ENCODE results near the gene AVEN. TPM values are rescaled to one million over a fixed set of nuclear protein-coding genes. Genes with fewer than 3 reads are reported as not detected.

AVEN gene
- total and polyA plus RNA-seq, 12 donors: 10.2 to 33.9 (median 20.0) TPM

DNA sequence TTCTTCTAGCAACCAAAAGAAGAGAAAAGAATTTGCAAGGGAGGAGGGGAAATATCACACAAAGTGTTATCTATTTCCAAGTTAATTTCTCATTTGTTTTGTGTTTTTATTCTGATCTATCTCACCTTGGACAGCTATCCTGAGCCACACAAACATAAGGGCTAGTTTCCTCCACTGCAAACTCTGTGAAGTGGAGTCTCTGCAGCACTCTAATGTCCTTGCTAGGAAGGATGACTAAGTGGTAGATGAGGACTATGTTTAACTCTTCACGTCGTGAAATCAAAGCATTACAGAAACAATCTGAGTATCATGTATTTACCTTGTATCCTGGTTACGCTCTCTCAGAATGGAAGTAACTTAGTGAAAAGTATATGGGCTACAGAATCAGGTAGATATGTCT lies 104.6 kb downstream of the AVEN start:
- Histone ChIP-seq H3K4me1 (peaks cover 0 to 6% (median 0%) of the 10 kb centered on the region in 9 donors), H3K27ac (no peak overlapping the region), H3K9me3 (no peaks in the 10 kb centered on the region), H3K36me3 (no peaks in the 10 kb centered on the region), H3K4me3 (no peak overlapping the region), H3K27me3 (no peaks in the 10 kb centered on the region)
- WGBS, 2 donors: 70 to 75% methylated on average over 3 of the region's 3 CpGs
- no peak for ATAC-seq
- TF ChIP-seq, protein P1, sequence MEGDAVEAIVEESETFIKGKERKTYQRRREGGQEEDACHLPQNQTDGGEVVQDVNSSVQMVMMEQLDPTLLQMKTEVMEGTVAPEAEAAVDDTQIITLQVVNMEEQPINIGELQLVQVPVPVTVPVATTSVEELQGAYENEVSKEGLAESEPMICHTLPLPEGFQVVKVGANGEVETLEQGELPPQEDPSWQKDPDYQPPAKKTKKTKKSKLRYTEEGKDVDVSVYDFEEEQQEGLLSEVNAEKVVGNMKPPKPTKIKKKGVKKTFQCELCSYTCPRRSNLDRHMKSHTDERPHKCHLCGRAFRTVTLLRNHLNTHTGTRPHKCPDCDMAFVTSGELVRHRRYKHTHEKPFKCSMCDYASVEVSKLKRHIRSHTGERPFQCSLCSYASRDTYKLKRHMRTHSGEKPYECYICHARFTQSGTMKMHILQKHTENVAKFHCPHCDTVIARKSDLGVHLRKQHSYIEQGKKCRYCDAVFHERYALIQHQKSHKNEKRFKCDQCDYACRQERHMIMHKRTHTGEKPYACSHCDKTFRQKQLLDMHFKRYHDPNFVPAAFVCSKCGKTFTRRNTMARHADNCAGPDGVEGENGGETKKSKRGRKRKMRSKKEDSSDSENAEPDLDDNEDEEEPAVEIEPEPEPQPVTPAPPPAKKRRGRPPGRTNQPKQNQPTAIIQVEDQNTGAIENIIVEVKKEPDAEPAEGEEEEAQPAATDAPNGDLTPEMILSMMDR (IDR thresholded peaks at IDR 0.05): no peak
- DNase-seq: no peak
- intact Hi-C loops (cut with DNase I): no loop called here

DNA sequence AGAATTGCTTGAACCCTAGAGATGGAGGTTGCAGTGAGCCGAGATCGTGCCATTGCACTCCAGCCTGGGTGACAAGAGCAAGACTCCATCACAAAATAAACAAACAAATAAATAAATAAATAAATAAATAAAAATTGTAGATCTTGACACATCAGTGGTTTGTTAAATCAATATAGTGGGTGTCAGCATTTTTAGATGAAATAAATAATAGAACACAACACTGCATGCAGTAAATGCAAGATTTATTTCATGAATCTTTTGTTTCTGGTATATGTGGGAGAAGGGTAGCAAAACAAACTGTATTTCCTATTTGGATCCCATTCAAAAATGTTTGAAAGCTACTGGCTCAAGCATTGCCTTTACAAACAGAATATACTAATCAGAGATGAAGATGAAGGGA lies 106.3 kb downstream of the AVEN start:
- ATAC-seq (no peak), DNase-seq (no peak)
- Histone ChIP-seq H3K27me3 (no peaks in the 10 kb centered on the region), H3K4me3 (no peak overlapping the region), H3K36me3 (no peaks in the 10 kb centered on the region), H3K27ac (no peak overlapping the region), H3K9me3 (no peaks in the 10 kb centered on the region), H3K4me1 (peaks cover 0 to 6% (median 0%) of the 10 kb centered on the region in 9 donors)
- intact Hi-C loops (cut with DNase I): no loop called here
- TF ChIP-seq, protein P1 (IDR thresholded peaks at IDR 0.05): no peak
- WGBS, 2 donors: 92 to 97% methylated on average over 2 of the region's 2 CpGs

DNA sequence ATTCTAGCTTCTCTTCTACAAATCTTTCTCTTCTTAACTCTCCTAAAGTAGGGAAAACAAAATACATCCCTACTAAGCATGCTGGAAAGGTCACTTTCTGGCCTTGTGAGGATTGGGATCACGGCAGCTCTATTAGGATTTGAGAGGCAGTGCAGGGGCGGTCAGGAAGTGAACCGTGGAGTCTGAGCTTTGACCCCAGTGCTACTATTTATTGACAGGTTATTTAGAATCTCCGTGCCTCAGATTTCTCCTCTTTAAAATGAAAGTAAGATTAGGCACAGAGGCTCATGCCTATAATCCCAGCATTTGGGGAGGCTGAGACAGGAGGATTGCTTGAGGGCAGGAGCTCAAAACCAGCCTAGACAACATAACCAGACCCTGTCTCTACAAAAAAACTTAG lies 112.7 kb downstream of the AVEN start:
- no peak overlapping the region for H3K27ac ChIP-seq
- no peaks in the 10 kb centered on the region for H3K36me3 ChIP-seq
- DNase-seq (no peak), ATAC-seq (no peak)
- H3K27me3 ChIP-seq: no peaks in the 10 kb centered on the region
- TF ChIP-seq, protein P1 (IDR thresholded peaks at IDR 0.05): no peak
- 72 to 78% methylated on average over 4 of the region's 4 CpGs for WGBS, 2 donors
- no peak overlapping the region for H3K4me3 ChIP-seq
- peaks cover 0 to 3% (median 0%) of the 10 kb centered on the region in 11 donors for H3K9me3 ChIP-seq
- no peaks in the 10 kb centered on the region for H3K4me1 ChIP-seq
- intact Hi-C loops (cut with DNase I): no loop called here

DNA sequence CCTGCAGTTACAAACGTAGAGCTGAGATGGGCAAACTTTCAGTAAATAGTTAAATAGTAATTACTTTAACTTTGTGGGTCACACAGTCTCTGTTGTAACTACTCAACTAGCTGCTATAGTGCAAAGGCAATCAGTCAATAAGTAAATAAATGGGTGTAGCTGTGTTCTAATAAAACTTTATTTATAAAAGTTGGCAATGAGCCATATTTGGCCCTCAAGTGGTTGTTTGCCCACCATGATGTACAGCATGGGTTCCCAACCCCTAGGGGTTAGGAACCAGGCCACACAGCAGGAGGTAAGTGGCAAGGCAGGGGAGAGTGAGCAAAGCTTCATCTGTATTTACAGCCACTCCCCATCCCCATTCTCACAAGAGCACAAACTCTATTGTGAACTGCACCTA lies 115.6 kb downstream of the AVEN start:
- WGBS, 2 donors: 96 to 97% methylated on average over 1 of the region's 1 CpG
- ATAC-seq: no peak
- no peaks in the 10 kb centered on the region for H3K27me3 ChIP-seq
- no peaks in the 10 kb centered on the region for H3K36me3 ChIP-seq
- intact Hi-C loops (cut with DNase I): no loop called here
- H3K4me1 ChIP-seq: no peaks in the 10 kb centered on the region
- H3K27ac ChIP-seq: no peak overlapping the region
- no peak overlapping the region for H3K4me3 ChIP-seq
- TF ChIP-seq, protein P1 (IDR thresholded peaks at IDR 0.05): no peak
- no peak for DNase-seq
- peaks cover 0 to 3% (median 0%) of the 10 kb centered on the region in 11 donors for H3K9me3 ChIP-seq
